Liver (tissue), 9 donors: ENCODE measurements around the gene TEDC1. TPM values are rescaled to one million over a fixed set of nuclear protein-coding genes. Genes with fewer than 3 reads are reported as not detected.

Source experiments
- DNase-seq: peaks from one replicate; pipeline ENCODE4 v3.0.0-alpha.2; 2017; ENCODE audit warnings: low spot score
- H3K27ac ChIP-seq, 2 donors: one replicate each; pipeline ENCODE4 v1.7.0; 2013; ENCODE audit warnings: inconsistent platforms in 2 of 2, low read length in 2 of 2, control low read depth in 1 of 2, low read depth in 1 of 2, mild to moderate bottlenecking in 1 of 2
- H3K27me3 ChIP-seq, 4 donors: one replicate each; pipeline versions ENCODE4 v1.6.1 to v1.7.0; 2013; ENCODE audit warnings: low read length in 3 of 4, inconsistent platforms in 1 of 4, mild to moderate bottlenecking in 1 of 4, moderate library complexity in 1 of 4; ENCODE audit not compliant: control insufficient read depth in 4 of 4, insufficient read depth in 4 of 4
- H3K36me3 ChIP-seq, 4 donors: one replicate each; pipeline versions ENCODE4 v1.6.1 to v1.7.0; 2013; ENCODE audit warnings: low read length in 3 of 4, mild to moderate bottlenecking in 3 of 4, low read depth in 1 of 4, moderate library complexity in 1 of 4; ENCODE audit not compliant: control insufficient read depth in 4 of 4, insufficient read depth in 3 of 4
- H3K4me1 ChIP-seq, 4 donors: one replicate each; pipeline versions ENCODE4 v1.6.1 to v1.7.0; 2013; ENCODE audit warnings: low read length in 3 of 4, mild to moderate bottlenecking in 3 of 4, moderate library complexity in 1 of 4; ENCODE audit not compliant: control insufficient read depth in 4 of 4, insufficient read depth in 4 of 4
- H3K4me3 ChIP-seq, 3 donors: one replicate each; pipeline versions ENCODE4 v1.6.1 to v1.7.0; 2013; ENCODE audit warnings: low read length in 3 of 3, control low read depth in 1 of 3, low read depth in 1 of 3, mild to moderate bottlenecking in 1 of 3
- H3K9ac ChIP-seq, 2 donors: one replicate each; pipeline ENCODE4 v1.7.0; 2013; ENCODE audit warnings: low read length in 2 of 2, mild to moderate bottlenecking in 2 of 2, moderate library complexity in 2 of 2, control low read depth in 1 of 2, low read depth in 1 of 2
- H3K9me3 ChIP-seq, 4 donors: one replicate each; pipeline versions ENCODE4 v1.6.1 to v1.7.0; 2013; ENCODE audit warnings: low read length in 3 of 4; ENCODE audit not compliant: control insufficient read depth in 4 of 4
- ATF3 ChIP-seq: IDR thresholded peaks from 2 replicates; pipeline ENCODE4 v1.6.1; 2016; ENCODE audit warnings: antibody characterized with exemption
- EGR1 ChIP-seq, 2 donors: IDR thresholded peaks; 2 replicates each; pipeline ENCODE4 v1.6.1; 2016 to 2018; ENCODE audit warnings: antibody characterized with exemption in 2 of 2, low read depth in 2 of 2
- FOXA1 ChIP-seq: IDR thresholded peaks from 2 replicates; pipeline ENCODE4 v1.6.1; 2016; ENCODE audit warnings: antibody characterized with exemption
- FOXA2 ChIP-seq: IDR thresholded peaks from 2 replicates; pipeline ENCODE4 v1.6.1; 2016; ENCODE audit warnings: antibody characterized with exemption
- GABPA ChIP-seq, 2 donors: IDR thresholded peaks in 1 of 2; conservative IDR thresholded peaks in 1 of 2; 2 replicates each; pipeline ENCODE4 v1.6.1; 2016; ENCODE audit warnings: antibody characterized with exemption in 2 of 2, mild to moderate bottlenecking in 1 of 2, moderate library complexity in 1 of 2
- HNF4A ChIP-seq, 2 donors: conservative IDR thresholded peaks; 2 replicates each; pipeline ENCODE4 v1.6.1; 2016; ENCODE audit warnings: antibody characterized with exemption in 2 of 2, mild to moderate bottlenecking in 2 of 2
- HNF4G ChIP-seq: IDR thresholded peaks from 2 replicates; pipeline ENCODE4 v1.6.1; 2016; ENCODE audit warnings: antibody characterized with exemption
- JUND ChIP-seq, 2 donors: IDR thresholded peaks; 2 replicates each; pipeline ENCODE4 v1.6.1; 2016; ENCODE audit warnings: antibody characterized with exemption in 2 of 2
- NR2F2 ChIP-seq: IDR thresholded peaks from 2 replicates; pipeline ENCODE4 v1.6.1; 2016; ENCODE audit warnings: antibody characterized with exemption
- RAD21 ChIP-seq, 2 donors: IDR thresholded peaks; 2 replicates each; pipeline ENCODE4 v1.6.1; 2016; ENCODE audit warnings: antibody characterized with exemption in 2 of 2, mild to moderate bottlenecking in 2 of 2
- RXRA ChIP-seq, 2 donors: IDR thresholded peaks; 2 replicates each; pipeline ENCODE4 v1.6.1; 2017 to 2018; ENCODE audit warnings: antibody characterized with exemption in 2 of 2, mild to moderate bottlenecking in 1 of 2
- SP1 ChIP-seq: IDR thresholded peaks from 2 replicates; pipeline ENCODE4 v1.6.1; 2018; ENCODE audit warnings: antibody characterized with exemption, mild to moderate bottlenecking
- TAF1 ChIP-seq: conservative IDR thresholded peaks from 2 replicates; pipeline ENCODE4 v1.6.1; 2016; ENCODE audit warnings: antibody characterized with exemption, mild to moderate bottlenecking
- YY1 ChIP-seq: IDR thresholded peaks from 2 replicates; pipeline ENCODE4 v1.6.1; 2016; ENCODE audit warnings: antibody characterized with exemption, mild to moderate bottlenecking
- WGBS: extraction: QIAGEN DNeasy Blood & Tissue Kit; methylation state at CpG from one replicate; pipeline ENCODE4 v1.1.7; 2013; 5-methylcytosine and 5-hydroxymethylcytosine counted together
- polyA plus RNA-seq, 2 donors: library from polyadenylated mRNA; stranded (reverse) in 1 of 2; unstranded in 1 of 2; fragments of 200-250 nt in 1 of 2; fragments of >200 nt in 1 of 2; fragmentation: Nextera tagmentation in 1 of 2; extraction: Ambion mirVana in 1 of 2; gene quantifications; one replicate each; pipeline versions ENCODE4 v1.2.1 to v1.2.3, GENCODE V29; 2013 to 2015
- total RNA-seq, 2 donors: library from RNA; depleted of rRNA; stranded (reverse); fragments of >200 nt; gene quantifications; one replicate each; pipeline ENCODE4 v1.2.3, GENCODE V29; 2014
- TF ChIP-seq, protein P1 (sequence below): IDR thresholded peaks from 2 replicates; pipeline ENCODE4 v1.6.1; 2016; ENCODE audit warnings: antibody characterized with exemption, mild to moderate bottlenecking
- TF ChIP-seq, protein P2 (sequence below): IDR thresholded peaks from 2 replicates; pipeline ENCODE4 v1.6.1; 2016; ENCODE audit warnings: antibody characterized with exemption
- TF ChIP-seq, protein P3 (sequence below): IDR thresholded peaks from 2 replicates; pipeline ENCODE4 v1.6.1; 2016; ENCODE audit warnings: antibody characterized with exemption
- TF ChIP-seq, protein P4 (sequence below): fragments of 150-350 bp; IDR thresholded peaks from 2 replicates; pipeline ENCODE4 v1.5.1; 2017; ENCODE audit warnings: improper control_type of control experiment, low read depth, low read length; ENCODE audit not compliant: missing input control
- donor health status: healthy.
- donor health status: healthy.
- donor health status: healthy.
- donor health status: healthy.
- donor health status: healthy.

Gene TEDC1
- total and polyA plus RNA-seq, 4 donors: 0.97 to 7.5 (median 3.2) TPM

- H3K4me1 ChIP-seq: peaks cover 32 to 64% (median 46%) of the 10 kb centered on the region in 4 donors
- H3K36me3 ChIP-seq: no peaks in the 10 kb centered on the region
- no peaks in the 10 kb centered on the region for H3K9me3 ChIP-seq
- DNase-seq: no peak
- no peak overlapping the region for H3K4me3 ChIP-seq
- H3K9ac ChIP-seq: no peak overlapping the region
- no peak for TF ChIP-seq JUND (IDR thresholded peaks at IDR 0.05)
- TF ChIP-seq ATF3: no peak
- TF ChIP-seq SP1: no peak
- no peak for TF ChIP-seq HNF4A (conservative IDR thresholded peaks at IDR 0.05)
- TF ChIP-seq RAD21 (IDR thresholded peaks at IDR 0.05): no peak
- no peak for TF ChIP-seq TAF1
- TF ChIP-seq FOXA1: no peak
- no peak for TF ChIP-seq YY1
- TF ChIP-seq FOXA2: no peak
- H3K27me3 ChIP-seq: no peaks in the 10 kb centered on the region
- peak overlapping the region in 1 of 2 donors; percentile 88 for H3K27ac ChIP-seq
- WGBS: 46% methylated on average over 55 of the region's 56 CpGs
These were observed 13.2 kb upstream of the TEDC1 start for GRCh38 chr14:105477660-105478397.

DNA sequence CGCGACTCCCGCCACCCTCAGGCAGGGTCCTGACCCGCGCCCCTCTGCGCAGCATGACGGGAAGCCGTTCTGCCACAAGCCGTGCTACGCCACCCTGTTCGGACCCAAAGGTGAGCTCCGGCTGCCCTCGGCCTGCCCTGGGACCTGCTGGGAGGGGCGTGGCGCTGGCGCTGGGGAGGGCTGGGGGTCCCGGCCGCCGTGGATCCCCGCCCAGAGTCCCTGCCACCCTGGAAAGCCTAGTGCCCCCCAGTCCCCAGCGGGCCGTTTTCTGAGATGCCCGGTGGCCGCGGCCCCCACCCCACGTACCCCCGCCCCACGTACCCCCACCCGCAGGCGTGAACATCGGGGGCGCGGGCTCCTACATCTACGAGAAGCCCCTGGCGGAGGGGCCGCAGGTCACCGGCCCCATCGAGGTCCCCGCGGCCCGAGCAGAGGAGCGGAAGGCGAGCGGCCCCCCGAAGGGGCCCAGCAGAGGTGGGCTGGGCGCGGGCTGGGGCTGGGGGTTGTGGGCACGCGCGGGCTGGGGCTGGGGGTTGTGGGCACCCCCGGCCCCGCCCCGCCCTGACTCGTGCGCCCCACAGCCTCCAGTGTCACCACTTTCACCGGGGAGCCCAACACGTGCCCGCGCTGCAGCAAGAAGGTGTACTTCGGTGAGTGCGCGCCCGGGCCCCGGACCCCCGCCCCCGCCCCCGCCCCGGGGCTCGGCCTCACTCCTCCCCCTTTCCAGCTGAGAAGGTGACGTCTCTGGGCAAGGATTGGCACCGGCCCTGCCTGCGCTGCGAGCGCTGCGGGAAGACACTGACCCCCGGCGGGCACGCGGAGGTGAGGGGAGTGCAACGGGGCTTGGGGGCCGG is 12.4 kb upstream of the TEDC1 start:
- Histone ChIP-seq H3K4me1 (peaks cover 30 to 57% (median 41%) of the 10 kb centered on the region in 4 donors), H3K36me3 (no peaks in the 10 kb centered on the region), H3K9ac (no peak overlapping the region), H3K4me3 (no peak overlapping the region), H3K27ac (no peak overlapping the region), H3K9me3 (no peaks in the 10 kb centered on the region), H3K27me3 (no peaks in the 10 kb centered on the region)
- TF ChIP-seq TAF1 (no peak), RXRA (IDR thresholded peaks at IDR 0.05) (no peak), FOXA2 (no peak), SP1 (no peak), HNF4A (conservative IDR thresholded peaks at IDR 0.05) (no peak), JUND (IDR thresholded peaks at IDR 0.05) (no peak), YY1 (no peak), HNF4G (no peak), RAD21 (IDR thresholded peaks at IDR 0.05) (no peak), GABPA (IDR thresholded peaks at IDR 0.05 in 1 of 2, conservative IDR thresholded peaks at IDR 0.05 in 1 of 2) (no peak), EGR1 (IDR thresholded peaks at IDR 0.05; ENCODE audit: low read depth in 2 of 2) (no peak), FOXA1 (no peak), NR2F2 (no peak), ATF3 (no peak)
- TF ChIP-seq, protein P1, sequence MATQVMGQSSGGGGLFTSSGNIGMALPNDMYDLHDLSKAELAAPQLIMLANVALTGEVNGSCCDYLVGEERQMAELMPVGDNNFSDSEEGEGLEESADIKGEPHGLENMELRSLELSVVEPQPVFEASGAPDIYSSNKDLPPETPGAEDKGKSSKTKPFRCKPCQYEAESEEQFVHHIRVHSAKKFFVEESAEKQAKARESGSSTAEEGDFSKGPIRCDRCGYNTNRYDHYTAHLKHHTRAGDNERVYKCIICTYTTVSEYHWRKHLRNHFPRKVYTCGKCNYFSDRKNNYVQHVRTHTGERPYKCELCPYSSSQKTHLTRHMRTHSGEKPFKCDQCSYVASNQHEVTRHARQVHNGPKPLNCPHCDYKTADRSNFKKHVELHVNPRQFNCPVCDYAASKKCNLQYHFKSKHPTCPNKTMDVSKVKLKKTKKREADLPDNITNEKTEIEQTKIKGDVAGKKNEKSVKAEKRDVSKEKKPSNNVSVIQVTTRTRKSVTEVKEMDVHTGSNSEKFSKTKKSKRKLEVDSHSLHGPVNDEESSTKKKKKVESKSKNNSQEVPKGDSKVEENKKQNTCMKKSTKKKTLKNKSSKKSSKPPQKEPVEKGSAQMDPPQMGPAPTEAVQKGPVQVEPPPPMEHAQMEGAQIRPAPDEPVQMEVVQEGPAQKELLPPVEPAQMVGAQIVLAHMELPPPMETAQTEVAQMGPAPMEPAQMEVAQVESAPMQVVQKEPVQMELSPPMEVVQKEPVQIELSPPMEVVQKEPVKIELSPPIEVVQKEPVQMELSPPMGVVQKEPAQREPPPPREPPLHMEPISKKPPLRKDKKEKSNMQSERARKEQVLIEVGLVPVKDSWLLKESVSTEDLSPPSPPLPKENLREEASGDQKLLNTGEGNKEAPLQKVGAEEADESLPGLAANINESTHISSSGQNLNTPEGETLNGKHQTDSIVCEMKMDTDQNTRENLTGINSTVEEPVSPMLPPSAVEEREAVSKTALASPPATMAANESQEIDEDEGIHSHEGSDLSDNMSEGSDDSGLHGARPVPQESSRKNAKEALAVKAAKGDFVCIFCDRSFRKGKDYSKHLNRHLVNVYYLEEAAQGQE: no peak
- TF ChIP-seq, protein P2, sequence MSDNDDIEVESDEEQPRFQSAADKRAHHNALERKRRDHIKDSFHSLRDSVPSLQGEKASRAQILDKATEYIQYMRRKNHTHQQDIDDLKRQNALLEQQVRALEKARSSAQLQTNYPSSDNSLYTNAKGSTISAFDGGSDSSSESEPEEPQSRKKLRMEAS: no peak
- TF ChIP-seq, protein P3, sequence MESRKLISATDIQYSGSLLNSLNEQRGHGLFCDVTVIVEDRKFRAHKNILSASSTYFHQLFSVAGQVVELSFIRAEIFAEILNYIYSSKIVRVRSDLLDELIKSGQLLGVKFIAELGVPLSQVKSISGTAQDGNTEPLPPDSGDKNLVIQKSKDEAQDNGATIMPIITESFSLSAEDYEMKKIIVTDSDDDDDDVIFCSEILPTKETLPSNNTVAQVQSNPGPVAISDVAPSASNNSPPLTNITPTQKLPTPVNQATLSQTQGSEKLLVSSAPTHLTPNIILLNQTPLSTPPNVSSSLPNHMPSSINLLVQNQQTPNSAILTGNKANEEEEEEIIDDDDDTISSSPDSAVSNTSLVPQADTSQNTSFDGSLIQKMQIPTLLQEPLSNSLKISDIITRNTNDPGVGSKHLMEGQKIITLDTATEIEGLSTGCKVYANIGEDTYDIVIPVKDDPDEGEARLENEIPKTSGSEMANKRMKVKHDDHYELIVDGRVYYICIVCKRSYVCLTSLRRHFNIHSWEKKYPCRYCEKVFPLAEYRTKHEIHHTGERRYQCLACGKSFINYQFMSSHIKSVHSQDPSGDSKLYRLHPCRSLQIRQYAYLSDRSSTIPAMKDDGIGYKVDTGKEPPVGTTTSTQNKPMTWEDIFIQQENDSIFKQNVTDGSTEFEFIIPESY: no peak
- TF ChIP-seq, protein P4, sequence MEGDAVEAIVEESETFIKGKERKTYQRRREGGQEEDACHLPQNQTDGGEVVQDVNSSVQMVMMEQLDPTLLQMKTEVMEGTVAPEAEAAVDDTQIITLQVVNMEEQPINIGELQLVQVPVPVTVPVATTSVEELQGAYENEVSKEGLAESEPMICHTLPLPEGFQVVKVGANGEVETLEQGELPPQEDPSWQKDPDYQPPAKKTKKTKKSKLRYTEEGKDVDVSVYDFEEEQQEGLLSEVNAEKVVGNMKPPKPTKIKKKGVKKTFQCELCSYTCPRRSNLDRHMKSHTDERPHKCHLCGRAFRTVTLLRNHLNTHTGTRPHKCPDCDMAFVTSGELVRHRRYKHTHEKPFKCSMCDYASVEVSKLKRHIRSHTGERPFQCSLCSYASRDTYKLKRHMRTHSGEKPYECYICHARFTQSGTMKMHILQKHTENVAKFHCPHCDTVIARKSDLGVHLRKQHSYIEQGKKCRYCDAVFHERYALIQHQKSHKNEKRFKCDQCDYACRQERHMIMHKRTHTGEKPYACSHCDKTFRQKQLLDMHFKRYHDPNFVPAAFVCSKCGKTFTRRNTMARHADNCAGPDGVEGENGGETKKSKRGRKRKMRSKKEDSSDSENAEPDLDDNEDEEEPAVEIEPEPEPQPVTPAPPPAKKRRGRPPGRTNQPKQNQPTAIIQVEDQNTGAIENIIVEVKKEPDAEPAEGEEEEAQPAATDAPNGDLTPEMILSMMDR: no peak
- DNase-seq: no peak
- 59% methylated on average over 81 of the region's 81 CpGs for WGBS
